IMR-90 (cell line): Measurements from ENCODE around the gene RPS6KA3. TPM values are rescaled to one million over a fixed set of nuclear protein-coding genes. Genes with fewer than 3 reads are reported as not detected.

ENCODE experiments used
- ATAC-seq: fragments of 200-7000 bp; cut with Tn5 transposase; 2 replicates; pipeline ENCODE4 v1.9.1; 2020; ENCODE audit warnings: low read depth, mild to moderate bottlenecking, moderate library complexity
- BruUV-seq: library from RNA; stranded (reverse); fragments of 400-500 nt; replicated peaks from 2 replicates; lab custom pipeline; 2021; lab: Mats Ljungman, UMichigan
- CTCF ChIA-PET: fragments of 300-600 bp; formaldehyde crosslinking; extraction: SDS; loops from one replicate; lab custom pipeline; 2021; ENCODE audit warnings: antibody characterized with exemption; lab: Yijun Ruan, JAX
- POLR2A ChIA-PET: fragments of 300-600 bp; sonication (Branson Sonifier 250); formaldehyde crosslinking; loops from one replicate; lab custom pipeline; 2022; ENCODE audit warnings: antibody characterized with exemption; ENCODE audit not compliant: unreplicated experiment; lab: Charles Lee
- DNase-seq: peaks from one replicate; pipeline ENCODE4 v3.0.0; 2013
- H2AFZ ChIP-seq: replicated peaks from 2 replicates; pipeline ENCODE3; 2013; ENCODE audit warnings: low read length, mild to moderate bottlenecking; ENCODE audit not compliant: poor library complexity
- H2AK5ac ChIP-seq: 2 replicates; pipeline ENCODE4 v1.6.1; 2013; ENCODE audit warnings: low read depth, low read length, inconsistent platforms
- H2AK9ac ChIP-seq: replicated peaks from 2 replicates; pipeline ENCODE3; 2013; ENCODE audit warnings: mild to moderate bottlenecking, low read depth, low read length, moderate library complexity; ENCODE audit not compliant: poor library complexity
- H2BK120ac ChIP-seq: 2 replicates; pipeline ENCODE4 v1.6.1; 2013; ENCODE audit warnings: low read depth, low read length, inconsistent platforms
- H2BK15ac ChIP-seq: 3 replicates; pipeline ENCODE4 v1.6.1; 2013; ENCODE audit warnings: low read depth, low read length, inconsistent platforms
- H2BK20ac ChIP-seq: 2 replicates; pipeline ENCODE4 v1.6.1; 2013; ENCODE audit warnings: low read depth, mild to moderate bottlenecking, inconsistent platforms, low read length, moderate library complexity
- H2BK5ac ChIP-seq: 2 replicates; pipeline ENCODE4 v1.6.1; 2013; ENCODE audit warnings: mild to moderate bottlenecking, low read depth, low read length, inconsistent platforms; ENCODE audit not compliant: poor library complexity, severe bottlenecking
- H3K14ac ChIP-seq: replicated peaks from 2 replicates; pipeline ENCODE4 v1.6.1; 2013; ENCODE audit warnings: low read depth, low read length, inconsistent platforms
- H3K18ac ChIP-seq: 2 replicates; pipeline ENCODE4 v1.6.1; 2013; ENCODE audit warnings: low read depth, low read length, control low read depth
- H3K23ac ChIP-seq: 2 replicates; pipeline ENCODE4 v1.6.1; 2013; ENCODE audit warnings: low read depth, low read length, inconsistent platforms
- H3K27ac ChIP-seq: 2 replicates; pipeline ENCODE4 v1.5.1; 2013; ENCODE audit warnings: mild to moderate bottlenecking, control low read depth, low read length; ENCODE audit not compliant: insufficient read depth
- H3K27me3 ChIP-seq: 2 replicates; pipeline ENCODE4 v1.6.1; 2013; ENCODE audit warnings: low read length; ENCODE audit not compliant: control insufficient read depth, insufficient read depth
- H3K36me3 ChIP-seq: 2 replicates; pipeline ENCODE4 v1.6.1; 2013; ENCODE audit warnings: low read length, mixed read lengths; ENCODE audit not compliant: control insufficient read depth, insufficient read depth
- H3K4ac ChIP-seq: 2 replicates; pipeline ENCODE4 v1.6.1; 2013; ENCODE audit warnings: low read depth, low read length, inconsistent platforms
- H3K4me1 ChIP-seq: 2 replicates; pipeline ENCODE4 v1.6.1; 2013; ENCODE audit warnings: low read length, mixed read lengths; ENCODE audit not compliant: control insufficient read depth, insufficient read depth
- H3K4me2 ChIP-seq: 2 replicates; pipeline ENCODE4 v1.6.1; 2013; ENCODE audit warnings: low read depth, mild to moderate bottlenecking, control low read depth, low read length, moderate library complexity
- H3K4me3 ChIP-seq: 2 replicates; pipeline ENCODE4 v1.5.1; 2013; ENCODE audit warnings: low read depth, mild to moderate bottlenecking, control low read depth, low read length, moderate library complexity; ENCODE audit not compliant: insufficient read depth
- H3K56ac ChIP-seq: 2 replicates; pipeline ENCODE4 v1.6.1; 2013; ENCODE audit warnings: low read length, inconsistent platforms; ENCODE audit not compliant: insufficient read depth; ENCODE audit errors: extremely low read depth
- H3K79me1 ChIP-seq, 2 experiments: 2 replicates each; pipeline ENCODE4 v1.6.1; 2013; ENCODE audit warnings: low read length in 2 of 2, inconsistent platforms in 1 of 2, low read depth in 1 of 2
- H3K9ac ChIP-seq: 2 replicates; pipeline ENCODE4 v1.6.1; 2013; ENCODE audit warnings: low read depth, low read length, control low read depth
- H3K9me1 ChIP-seq: 2 replicates; pipeline ENCODE4 v1.6.1; 2013; ENCODE audit warnings: low read length, inconsistent platforms; ENCODE audit not compliant: insufficient read depth
- H3K9me3 ChIP-seq: 2 replicates; pipeline ENCODE4 v1.6.1; 2013; ENCODE audit warnings: low read length; ENCODE audit not compliant: control insufficient read depth, insufficient read depth
- H4K20me1 ChIP-seq: 2 replicates; pipeline ENCODE4 v1.6.1; 2013; ENCODE audit warnings: low read length, inconsistent platforms; ENCODE audit not compliant: insufficient read depth
- H4K5ac ChIP-seq: 2 replicates; pipeline ENCODE4 v1.6.1; 2013; ENCODE audit warnings: mild to moderate bottlenecking, low read depth, low read length, control low read depth
- H4K8ac ChIP-seq, 2 experiments: 2 replicates each; pipeline ENCODE4 v1.6.1; 2013; ENCODE audit warnings: low read depth in 2 of 2, low read length in 2 of 2, control low read depth in 1 of 2, inconsistent platforms in 1 of 2
- H4K91ac ChIP-seq: 2 replicates; pipeline ENCODE4 v1.6.1; 2013; ENCODE audit warnings: low read depth, low read length, inconsistent platforms; ENCODE audit not compliant: insufficient read depth
- BHLHE40 ChIP-seq: fragments of 150-350 bp; IDR thresholded peaks from 2 replicates; pipeline ENCODE4 v1.6.1; 2016; ENCODE audit warnings: mild to moderate bottlenecking, low read depth, low read length
- CEBPB ChIP-seq: IDR thresholded peaks from 2 replicates; pipeline ENCODE4 v1.6.1; 2012; ENCODE audit warnings: low read depth, low read length, improper control_type of control experiment
- CHD1 ChIP-seq: IDR thresholded peaks from 2 replicates; pipeline ENCODE4 v1.6.1; 2012; ENCODE audit warnings: low read depth, low read length, improper control_type of control experiment
- ELK1 ChIP-seq: fragments of 150-350 bp; IDR thresholded peaks from 2 replicates; pipeline ENCODE4 v1.6.1; 2016; ENCODE audit warnings: low read depth, mild to moderate bottlenecking, low read length, moderate library complexity, borderline replicate concordance
- FOS ChIP-seq: fragments of 150-350 bp; IDR thresholded peaks from 2 replicates; pipeline ENCODE4 v1.6.1; 2016; ENCODE audit warnings: low read depth, low read length
- MAZ ChIP-seq: IDR thresholded peaks from 2 replicates; pipeline ENCODE4 v1.6.1; 2012; ENCODE audit warnings: low read depth, mild to moderate bottlenecking, low read length, improper control_type of control experiment, moderate library complexity, borderline replicate concordance
- MXI1 ChIP-seq: IDR thresholded peaks from 2 replicates; pipeline ENCODE4 v1.6.1; 2012; ENCODE audit warnings: low read depth, mild to moderate bottlenecking, low read length, moderate library complexity, borderline replicate concordance
- NFE2L2 ChIP-seq: fragments of 150-350 bp; IDR thresholded peaks from 2 replicates; pipeline ENCODE4 v1.6.1; 2016; ENCODE audit warnings: low read depth, mild to moderate bottlenecking, low read length
- POLR2A ChIP-seq: IDR thresholded peaks from 2 replicates; pipeline ENCODE4 v1.6.1; 2012; ENCODE audit warnings: mild to moderate bottlenecking, low read depth, low read length
- RAD21 ChIP-seq: IDR thresholded peaks from 2 replicates; pipeline ENCODE4 v1.6.1; 2012; ENCODE audit warnings: low read length, improper control_type of control experiment
- RCOR1 ChIP-seq: IDR thresholded peaks from 2 replicates; pipeline ENCODE4 v1.6.1; 2012; ENCODE audit warnings: mild to moderate bottlenecking, low read length, improper control_type of control experiment; ENCODE audit not compliant: insufficient replicate concordance
- SMC3 ChIP-seq: fragments of 150-350 bp; IDR thresholded peaks from 2 replicates; pipeline ENCODE4 v1.6.1; 2016; ENCODE audit warnings: low read depth, mild to moderate bottlenecking, antibody characterized with exemption, low read length, moderate library complexity
- WGBS, 2 experiments: methylation state at CpG; one replicate each; pipeline versions ENCODE4 v1.1.5 to v1.1.7; 2013; ENCODE audit warnings: missing lambda C conversion rate in 2 of 2; ENCODE audit not compliant: insufficient read length in 1 of 2; ENCODE audit errors: extremely low coverage in 2 of 2; 5-methylcytosine and 5-hydroxymethylcytosine counted together
- dilution Hi-C: fragments of 300-500 bp; cut with HindIII; formaldehyde crosslinking; loops from one replicate; pipeline ENCODE4 v1.14.3; 2018; ENCODE audit warnings: low sequenced_read_pairs; ENCODE audit not compliant: unreplicated experiment
- in situ Hi-C: fragments of 300-500 bp; cut with MboI; formaldehyde crosslinking; loops from 3 replicates; pipeline ENCODE4 v1.14.3; 2019; ENCODE audit warnings: low sequenced_read_pairs, inconsistent platforms, mixed read lengths
- intact Hi-C: fragments of 100-400 bp; cut with micrococcal nuclease; formaldehyde crosslinking; loops from 2 replicates; pipeline ENCODE4 v1.10.0; 2022
- polyA plus RNA-seq, 3 experiments: library from polyadenylated mRNA; depleted of rRNA; stranded (reverse); fragments of >200 nt; gene quantifications; 2 replicates each; pipeline ENCODE4 v1.2.3, GENCODE V29; 2012; ENCODE audit warnings: low replicate concordance in 1 of 3
- total RNA-seq: library from RNA; depleted of rRNA; stranded (reverse); fragments of >200 nt; gene quantifications from 2 replicates; pipeline ENCODE4 v1.2.3, GENCODE V29; 2012
- TF ChIP-seq, protein P1 (sequence below): conservative IDR thresholded peaks from 2 replicates; pipeline ENCODE4 v1.5.1; 2012; ENCODE audit warnings: mild to moderate bottlenecking, low read depth, low read length, improper control_type of control experiment
- TF ChIP-seq, protein P2 (sequence below): fragments of 150-350 bp; IDR thresholded peaks from 2 replicates; pipeline ENCODE4 v1.6.1; 2017; ENCODE audit warnings: mild to moderate bottlenecking, antibody characterized with exemption, low read length, low read depth

The RPS6KA3 gene
- total and polyA plus RNA-seq, 2 of the 4 experiments (the other 2 are of a cell fraction) = 20.8 to 43.9 TPM

GRCh38 chrX:20217271-20217670 is 49.4 kb downstream of the RPS6KA3 start:
- peak; percentile 78 for DNase-seq
- intact Hi-C loops = no loop called here
- H3K27me3 ChIP-seq = no peaks in the 10 kb centered on the region
- H3K18ac ChIP-seq = no peak overlapping the region
- no peak overlapping the region for H2AFZ ChIP-seq
- H3K4me2 ChIP-seq = no peak overlapping the region
- H2BK20ac ChIP-seq = no peak overlapping the region
- in situ Hi-C loops = no loop called here
- dilution Hi-C loops = no loop called here
- H4K8ac ChIP-seq = no peak overlapping the region
- no peaks in the 10 kb centered on the region for H4K20me1 ChIP-seq
- H3K23ac ChIP-seq = no peak overlapping the region
- peaks cover 0 to 12% of the 10 kb centered on the region in 2 experiments; a peak in 2 of 4 replicates for H3K79me1 ChIP-seq
- no peak overlapping the region for H2BK120ac ChIP-seq
- no peak overlapping the region for H2BK15ac ChIP-seq
- WGBS, 2 experiments = no CpG with 5 or more reads among the region's 1 CpG
- no peak overlapping the region for H3K9ac ChIP-seq
- no TSS peak for BruUV-seq
- no peaks in the 10 kb centered on the region for H3K9me1 ChIP-seq
- peaks cover 2% of the 10 kb centered on the region; the same call in 1 of the 2 replicates for H3K4me1 ChIP-seq
- no peak overlapping the region for H4K5ac ChIP-seq
- H2BK5ac ChIP-seq = no peak overlapping the region
- no peak overlapping the region for H3K4me3 ChIP-seq
- no peak overlapping the region for H2AK5ac ChIP-seq
- peak; percentile 44 for ATAC-seq
- H2AK9ac ChIP-seq = no peak overlapping the region
- H3K4ac ChIP-seq = no peak overlapping the region
- no peak for TF ChIP-seq NFE2L2
- no peak for TF ChIP-seq POLR2A
- no peak for TF ChIP-seq MXI1
- TF ChIP-seq SMC3 = no peak
- TF ChIP-seq, protein P1, sequence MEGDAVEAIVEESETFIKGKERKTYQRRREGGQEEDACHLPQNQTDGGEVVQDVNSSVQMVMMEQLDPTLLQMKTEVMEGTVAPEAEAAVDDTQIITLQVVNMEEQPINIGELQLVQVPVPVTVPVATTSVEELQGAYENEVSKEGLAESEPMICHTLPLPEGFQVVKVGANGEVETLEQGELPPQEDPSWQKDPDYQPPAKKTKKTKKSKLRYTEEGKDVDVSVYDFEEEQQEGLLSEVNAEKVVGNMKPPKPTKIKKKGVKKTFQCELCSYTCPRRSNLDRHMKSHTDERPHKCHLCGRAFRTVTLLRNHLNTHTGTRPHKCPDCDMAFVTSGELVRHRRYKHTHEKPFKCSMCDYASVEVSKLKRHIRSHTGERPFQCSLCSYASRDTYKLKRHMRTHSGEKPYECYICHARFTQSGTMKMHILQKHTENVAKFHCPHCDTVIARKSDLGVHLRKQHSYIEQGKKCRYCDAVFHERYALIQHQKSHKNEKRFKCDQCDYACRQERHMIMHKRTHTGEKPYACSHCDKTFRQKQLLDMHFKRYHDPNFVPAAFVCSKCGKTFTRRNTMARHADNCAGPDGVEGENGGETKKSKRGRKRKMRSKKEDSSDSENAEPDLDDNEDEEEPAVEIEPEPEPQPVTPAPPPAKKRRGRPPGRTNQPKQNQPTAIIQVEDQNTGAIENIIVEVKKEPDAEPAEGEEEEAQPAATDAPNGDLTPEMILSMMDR = no peak
- TF ChIP-seq, protein P2, sequence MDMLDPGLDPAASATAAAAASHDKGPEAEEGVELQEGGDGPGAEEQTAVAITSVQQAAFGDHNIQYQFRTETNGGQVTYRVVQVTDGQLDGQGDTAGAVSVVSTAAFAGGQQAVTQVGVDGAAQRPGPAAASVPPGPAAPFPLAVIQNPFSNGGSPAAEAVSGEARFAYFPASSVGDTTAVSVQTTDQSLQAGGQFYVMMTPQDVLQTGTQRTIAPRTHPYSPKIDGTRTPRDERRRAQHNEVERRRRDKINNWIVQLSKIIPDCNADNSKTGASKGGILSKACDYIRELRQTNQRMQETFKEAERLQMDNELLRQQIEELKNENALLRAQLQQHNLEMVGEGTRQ = no peak
- TF ChIP-seq MAZ = no peak
- no peak for TF ChIP-seq BHLHE40
- no peak for TF ChIP-seq RAD21
- no peak for TF ChIP-seq CEBPB
- no peak for TF ChIP-seq ELK1
- no peak for TF ChIP-seq RCOR1
- no peak for TF ChIP-seq CHD1
- no peak for TF ChIP-seq FOS
- H4K91ac ChIP-seq = no peak overlapping the region
- H3K27ac ChIP-seq = no peak overlapping the region
- H3K9me3 ChIP-seq = no peaks in the 10 kb centered on the region
- 0 out of 2 replicates have a peak, but pooled peaks cover under 1% of the 10 kb centered on the region for H3K36me3 ChIP-seq
- no peak overlapping the region for H3K14ac ChIP-seq
- POLR2A ChIA-PET = no interaction called here
- CTCF ChIA-PET = interaction anchor here (0.9 kb wide), 1 partner anchor 313 kb away, joined by 3 read pairs; no protein-coding TSS in a partner anchor
- no peak overlapping the region for H3K56ac ChIP-seq
